C1 segment of cervical spinal cord (tissue), 14 donors: ENCODE measurements around the gene TNFRSF14.

ENCODE experiments used
- DNase-seq, 14 donors: peaks; one replicate each; lab custom pipeline; 2025; lab: John Stamatoyannopoulos, UW

TNFRSF14 gene

GRCh38 chr1:2597441-2598328, 41.5 kb downstream of the TNFRSF14 start:
- no peak for DNase-seq

DNA sequence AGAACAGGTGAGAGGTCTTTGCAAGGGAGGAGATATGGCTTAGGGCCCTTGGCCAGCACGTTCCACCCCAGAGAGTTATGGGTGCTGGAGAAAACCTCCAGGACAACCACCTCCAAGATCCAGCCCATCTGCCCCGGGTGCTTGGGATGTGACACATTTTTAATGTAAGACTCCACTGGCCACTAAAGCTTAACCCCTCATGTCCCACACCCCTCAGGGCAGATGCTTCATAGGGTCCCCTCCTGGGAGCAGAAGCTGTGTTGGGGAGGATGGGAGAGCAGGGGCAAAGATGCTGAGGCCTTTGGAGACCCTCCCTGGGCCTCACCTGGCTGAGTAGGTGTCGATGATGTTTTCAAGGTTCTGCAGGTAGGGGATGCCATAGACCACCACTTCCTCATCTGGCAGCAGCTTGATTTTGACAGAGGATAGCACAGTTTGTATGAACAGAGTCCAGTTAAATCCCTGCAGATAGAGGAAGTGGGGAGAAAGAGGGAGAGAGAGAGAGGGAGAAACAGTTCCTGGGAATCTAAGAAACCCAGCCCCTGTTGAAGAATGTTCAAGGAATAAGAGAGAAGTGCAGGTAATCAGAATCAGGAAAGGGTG, 42.3 kb downstream of the TNFRSF14 start:
- DNase-seq, result no peak

DNA sequence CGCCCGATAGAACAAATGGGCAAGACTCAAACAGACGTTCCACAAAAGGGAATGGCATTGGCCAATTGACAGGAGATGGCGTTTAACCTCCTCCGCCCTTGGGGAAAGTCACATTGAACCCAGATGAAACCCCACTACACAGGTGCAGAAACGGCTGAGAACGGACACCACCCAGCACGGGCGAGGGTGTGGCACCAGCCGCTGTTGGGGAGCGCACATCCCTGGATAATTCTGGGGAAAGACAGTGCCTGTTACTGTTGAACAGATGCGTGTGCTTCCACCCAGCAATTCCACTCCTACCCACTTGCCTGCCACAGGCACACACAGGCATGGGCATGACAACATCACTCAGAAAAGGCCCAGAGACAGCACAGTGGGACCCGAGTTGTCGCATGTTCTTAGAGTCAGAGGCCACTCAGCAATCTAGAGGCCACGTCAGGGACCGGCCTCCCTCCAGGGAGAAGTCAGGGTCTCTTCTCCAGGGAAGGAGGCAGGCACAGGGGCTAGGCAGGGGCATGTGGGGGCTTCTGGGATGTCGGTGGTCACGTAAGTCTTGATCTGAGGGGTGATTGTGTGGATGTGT, 45.6 kb downstream of the TNFRSF14 start:
- DNase-seq, result no peak

- DNase-seq, result no peak
Observed at GRCh38 chr1:2602311-2602835, 46.2 kb downstream of the TNFRSF14 start.

DNA sequence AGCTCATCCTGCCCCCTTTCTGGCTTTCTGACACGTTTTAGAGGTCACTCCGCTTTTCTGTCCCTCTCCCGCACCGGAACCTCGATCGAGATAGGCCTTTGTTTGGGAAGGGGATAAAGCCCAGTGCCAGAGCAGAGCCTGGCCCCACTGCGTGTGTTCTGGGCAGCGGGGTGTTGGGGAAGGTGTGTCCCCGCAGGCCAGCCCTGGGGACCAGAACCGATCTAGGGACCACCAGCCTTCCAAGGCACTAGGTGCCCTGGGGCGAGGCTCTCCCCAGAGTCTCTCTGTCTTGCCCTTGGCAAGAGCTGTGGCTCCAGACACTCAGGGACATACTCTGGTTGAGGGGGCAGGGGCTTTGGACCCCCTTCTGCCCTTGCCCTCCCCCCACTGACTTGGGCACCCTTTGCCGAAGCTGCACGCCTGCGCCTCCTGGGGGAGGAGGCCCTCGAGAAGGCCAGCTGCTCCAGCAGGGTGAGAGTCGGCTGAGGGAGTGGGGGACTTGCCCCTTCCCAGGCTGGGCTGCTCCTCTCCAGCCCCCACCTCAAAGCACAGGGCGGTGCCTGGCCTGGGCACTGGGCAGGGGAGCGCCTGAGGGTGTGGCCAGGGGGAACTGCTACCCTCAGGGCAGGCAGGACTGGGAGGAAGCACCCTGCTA, 46.8 kb downstream of the TNFRSF14 start:
- DNase-seq, result no peak

- no peak for DNase-seq
Observed at GRCh38 chr1:2603521-2604155, 47.5 kb downstream of the TNFRSF14 start.

GRCh38 chr1:2604156-2604843, 48.1 kb downstream of the TNFRSF14 start:
- DNase-seq, result no peak

DNA sequence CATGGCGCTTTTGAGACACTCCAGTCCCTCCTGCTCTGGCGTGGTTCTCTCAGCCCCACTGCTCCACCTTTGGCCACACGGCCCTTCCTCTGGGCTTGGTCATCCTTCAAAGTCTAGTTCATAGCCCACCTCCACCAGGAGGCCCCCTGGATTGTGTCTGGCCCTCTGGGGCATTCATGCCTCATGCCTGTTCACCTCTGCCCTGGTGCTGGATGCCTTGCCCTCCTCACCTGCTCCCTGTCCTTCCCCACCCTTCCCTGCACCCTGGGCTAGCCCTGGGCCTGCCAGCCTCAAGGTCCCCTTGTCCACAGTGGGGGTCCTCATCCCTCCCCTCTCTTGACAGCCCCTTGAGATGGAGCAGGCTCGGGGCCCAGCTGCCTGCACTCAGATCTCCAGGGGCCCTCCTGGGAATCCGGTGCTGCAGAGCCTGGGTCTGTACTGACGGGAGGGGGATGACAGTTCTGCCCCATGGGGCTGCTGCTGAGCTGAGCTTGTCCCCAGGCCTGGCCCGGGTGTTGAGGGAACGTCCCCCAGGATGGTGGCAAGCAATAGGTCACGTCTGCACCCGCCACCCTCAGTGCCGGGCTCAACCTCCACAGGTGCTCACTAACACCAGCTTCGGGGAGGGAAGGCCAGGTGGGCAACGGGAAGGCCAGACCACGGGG, 48.8 kb downstream of the TNFRSF14 start:
- no peak for DNase-seq

DNA sequence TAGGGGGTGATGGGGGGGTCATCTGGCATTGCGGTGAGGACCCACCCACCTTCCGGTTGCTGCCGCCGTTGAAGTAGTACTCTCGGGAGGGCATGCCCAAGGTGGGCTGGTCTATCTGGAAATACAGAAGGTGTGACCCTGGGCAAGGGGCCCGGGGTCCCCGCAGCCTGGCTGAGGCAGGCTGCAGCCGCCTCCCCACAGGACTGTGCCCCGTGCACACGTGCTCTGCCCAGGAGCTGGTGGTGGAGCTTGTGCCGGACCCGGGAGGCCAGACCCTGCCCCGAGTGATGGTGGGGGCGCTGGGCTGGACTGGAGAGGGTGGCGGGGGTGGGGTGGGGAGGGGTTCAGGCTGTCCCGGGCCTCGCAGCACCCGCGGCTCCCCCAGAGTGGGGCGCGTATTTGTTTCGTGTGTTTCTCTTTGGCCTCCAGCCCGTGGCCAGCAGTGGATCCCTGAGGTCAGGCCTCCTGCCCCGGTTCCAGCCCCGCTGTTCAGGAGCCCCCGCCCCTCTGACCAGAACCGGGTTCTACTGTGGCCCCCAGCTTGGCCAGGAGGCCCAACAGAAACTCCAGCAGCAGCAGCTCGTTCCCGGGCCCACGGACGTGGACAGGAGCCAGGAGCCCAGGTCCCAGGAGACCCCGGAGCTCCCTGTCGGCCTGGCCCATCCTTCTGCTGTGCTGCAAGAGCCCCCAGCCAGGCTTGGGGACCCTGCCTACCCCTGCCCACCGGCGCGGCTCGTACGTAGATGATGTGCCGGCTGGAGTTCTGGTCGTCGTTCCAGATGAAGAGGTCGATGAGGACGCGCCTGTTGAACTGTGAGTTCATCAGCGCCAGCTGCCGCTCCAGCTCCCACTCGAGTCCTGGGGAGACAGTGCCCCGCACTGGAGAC, 49.6 kb downstream of the TNFRSF14 start:
- DNase-seq, result no peak

DNA sequence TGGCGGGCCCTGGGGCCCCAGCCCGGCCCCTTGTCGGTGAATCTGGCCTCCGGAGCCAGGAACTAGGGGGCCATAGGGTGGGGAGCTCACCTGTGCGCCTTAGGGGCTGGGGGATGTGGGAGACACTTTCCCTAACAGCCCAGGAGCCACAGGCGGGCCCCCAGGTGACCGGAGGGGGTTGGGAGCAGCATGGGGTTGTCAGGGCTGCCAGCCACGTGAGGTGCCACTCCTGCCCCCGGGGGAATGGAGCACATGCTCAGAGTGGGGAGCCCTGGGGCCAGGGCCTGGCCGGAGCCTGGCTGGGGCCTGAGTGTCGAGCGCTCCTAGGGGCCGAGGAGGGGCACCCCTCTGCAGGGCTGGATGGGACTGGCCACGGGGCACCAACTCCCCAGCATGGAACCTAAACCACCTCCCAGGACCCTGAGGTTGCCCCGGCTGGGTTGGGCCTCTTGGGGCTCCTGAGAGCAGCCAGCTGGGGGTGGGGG, 50.3 kb downstream of the TNFRSF14 start:
- no peak for DNase-seq

DNA sequence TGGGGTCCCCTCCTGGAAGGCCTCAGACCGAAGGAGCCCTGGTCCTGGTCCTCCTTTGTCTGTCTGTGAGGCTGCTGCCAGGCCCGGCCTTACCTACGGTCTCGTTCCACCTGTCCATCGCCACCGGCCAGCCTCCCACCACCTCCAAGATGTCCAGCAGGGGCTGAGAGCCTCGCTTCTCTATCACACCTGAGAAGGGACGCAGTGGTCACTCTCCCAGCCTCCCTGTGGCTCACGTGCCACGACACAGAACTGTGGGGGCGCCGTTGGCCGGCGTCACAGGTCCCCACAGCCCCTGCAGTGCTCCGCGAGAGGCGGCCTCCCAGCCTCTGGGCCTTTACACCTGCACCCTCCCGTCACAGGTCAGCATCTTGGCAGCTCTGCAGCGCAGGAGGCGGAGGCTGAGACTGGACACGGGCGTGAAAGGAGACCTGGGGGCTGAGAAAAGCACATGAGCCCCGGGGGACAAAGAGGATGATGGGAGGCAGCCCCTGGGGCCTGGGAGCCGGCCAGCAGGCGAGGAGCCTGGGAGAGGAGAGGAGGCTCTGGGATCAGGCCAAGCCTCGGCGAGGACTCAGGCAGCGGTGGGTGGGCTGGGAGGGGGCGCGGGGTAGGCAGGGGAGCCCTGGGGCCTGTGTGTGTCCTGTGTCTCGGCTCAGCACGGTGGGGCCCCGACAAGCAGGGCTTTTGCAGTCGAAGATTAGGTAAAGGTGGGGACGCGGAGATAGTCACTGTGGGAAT, 50.9 kb downstream of the TNFRSF14 start:
- DNase-seq, result no peak

DNA sequence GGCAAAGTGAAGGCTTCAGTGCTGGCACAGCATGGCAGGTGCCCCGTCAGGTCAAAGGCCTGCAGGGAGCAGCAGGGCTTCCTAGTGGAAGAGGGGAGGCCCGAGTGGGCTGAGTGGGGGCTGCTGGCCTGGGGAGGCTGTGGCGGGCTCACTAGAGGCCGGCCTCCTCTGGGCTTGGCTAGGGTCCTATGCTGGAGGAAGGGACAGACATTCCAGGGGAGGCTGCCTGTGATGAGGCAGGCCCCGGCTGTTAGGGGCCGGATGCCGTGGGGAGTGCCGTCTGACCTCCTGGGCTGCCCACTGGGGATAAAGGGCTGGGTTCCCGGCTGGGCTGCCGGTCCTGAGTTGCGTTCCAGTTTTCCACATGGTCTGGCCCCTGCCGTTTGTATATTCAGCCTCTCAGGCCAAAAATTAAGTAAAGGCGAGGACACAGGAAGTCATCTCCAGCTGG, 51.5 kb downstream of the TNFRSF14 start:
- peak in 1 of 14 donors; percentile 37 for DNase-seq

DNA sequence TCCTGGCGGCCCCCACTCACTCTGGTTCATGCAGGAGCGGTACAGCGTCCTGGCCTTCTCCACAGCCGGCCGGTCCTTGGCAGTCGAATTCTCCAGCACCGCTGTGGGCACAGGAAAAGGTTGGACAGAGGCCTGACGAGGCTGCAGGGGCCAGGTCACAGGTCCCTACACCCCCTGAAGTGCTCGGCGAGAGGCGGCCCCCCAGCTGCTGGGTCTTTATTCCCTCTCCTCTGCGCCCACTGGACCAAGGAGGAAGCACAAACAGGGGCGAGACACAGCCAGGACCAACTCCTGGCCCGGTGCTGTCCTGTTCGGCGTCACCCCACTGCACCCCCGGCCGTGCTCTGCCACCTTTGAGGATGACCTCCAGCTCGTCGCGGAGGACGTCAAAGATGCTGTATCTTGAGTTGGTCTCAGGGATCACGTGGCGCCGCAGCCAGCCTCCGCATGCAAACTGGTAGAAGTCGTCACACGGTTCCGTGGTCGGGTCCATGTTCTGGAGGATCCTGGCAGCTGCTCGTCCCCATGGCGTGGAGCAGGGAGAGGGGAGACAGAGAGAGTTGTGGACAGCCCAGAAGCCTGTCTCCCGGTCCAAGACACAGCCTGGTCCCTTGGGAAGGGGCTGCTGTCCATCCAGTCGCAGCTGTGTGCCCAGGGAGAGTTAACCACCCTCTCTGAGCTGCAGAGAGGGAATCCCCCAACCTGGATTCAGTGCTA, 53.3 kb downstream of the TNFRSF14 start:
- no peak for DNase-seq

GRCh38 chr1:2610036-2610959, 54.1 kb downstream of the TNFRSF14 start:
- peak in 2 of 14 donors; percentile 5 to 78 for DNase-seq

- no peak for DNase-seq
Observed at GRCh38 chr1:2611031-2611501, 54.9 kb downstream of the TNFRSF14 start.
